Left kidney (tissue), 2 donors: ENCODE measurements around the gene GNAT3. TPM values are rescaled to one million over a fixed set of nuclear protein-coding genes. Genes with fewer than 3 reads are reported as not detected.

Source experiments
- DNase-seq: peaks from one replicate; pipeline ENCODE4 v3.0.0-alpha.2; 2013
- polyA plus RNA-seq: library from polyadenylated mRNA; unstranded; fragments of 120-200 nt; gene quantifications from one replicate; pipeline ENCODE4 v1.2.1, GENCODE V29; 2013; ENCODE audit not compliant: insufficient read length

The GNAT3 gene
- polyA plus RNA-seq, 1 donor, result not detected

DNA sequence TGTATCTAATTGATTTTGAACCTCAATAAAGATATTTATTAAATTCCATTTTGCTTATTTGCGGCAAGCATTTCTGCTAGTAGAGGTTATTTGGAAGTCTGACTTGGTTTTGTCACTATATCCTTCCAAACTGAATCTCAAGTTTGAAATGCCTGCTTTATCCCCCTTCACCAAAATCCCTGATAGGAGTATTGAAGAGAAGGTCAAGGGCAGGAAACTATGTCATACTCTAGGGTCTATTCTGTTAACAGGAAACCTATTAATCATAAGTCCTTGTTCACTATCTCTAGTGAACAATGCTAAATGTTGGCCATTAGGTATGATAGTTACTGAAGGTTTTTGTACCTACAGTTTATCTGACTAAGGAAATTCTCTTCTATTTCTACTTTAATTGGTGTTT is 11.5 kb downstream of the GNAT3 start:
- no peak for DNase-seq

GRCh38 chr7:80499350-80499953 is 12.4 kb downstream of the GNAT3 start:
- DNase-seq, result no peak

GRCh38 chr7:80498481-80499349 is 13.1 kb downstream of the GNAT3 start:
- DNase-seq, result no peak

- no peak for DNase-seq
Observed at GRCh38 chr7:80496586-80496985, 15.3 kb downstream of the GNAT3 start.

DNA sequence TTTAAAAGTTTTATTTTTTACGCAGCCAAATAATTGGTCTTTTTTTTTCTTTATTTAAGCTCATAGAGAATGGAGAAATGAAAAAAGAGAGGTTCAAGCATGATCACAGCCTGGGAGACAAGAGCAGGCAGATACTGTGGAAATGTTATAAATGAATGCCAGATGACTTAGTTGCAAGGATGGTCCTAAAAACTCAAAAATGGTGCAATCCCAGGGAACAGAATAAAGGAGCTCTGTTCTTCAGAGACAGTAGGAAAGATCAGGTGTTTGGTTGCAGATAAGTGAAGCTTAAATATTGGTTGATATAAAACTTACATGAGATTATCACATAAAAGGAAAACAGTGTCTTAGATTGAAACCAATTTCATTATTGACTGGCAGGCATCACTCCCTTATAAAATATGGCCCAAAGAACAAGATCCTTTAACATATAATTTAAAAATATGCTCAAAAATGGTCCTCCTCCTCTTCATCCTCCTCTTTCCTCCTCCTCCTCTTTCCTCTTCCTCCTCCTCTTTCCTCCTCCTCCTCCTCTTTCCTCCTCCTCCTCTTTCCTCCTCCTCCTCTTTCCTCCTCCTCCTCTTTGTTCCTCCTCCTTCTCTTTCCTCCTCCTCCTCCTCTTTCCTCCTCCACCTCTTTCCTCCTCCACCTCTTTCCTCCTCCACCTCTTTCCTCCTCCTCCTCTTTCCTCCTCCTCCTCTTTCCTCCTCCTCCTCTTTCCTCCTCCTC is 18.6 kb downstream of the GNAT3 start:
- DNase-seq, result no peak

DNA sequence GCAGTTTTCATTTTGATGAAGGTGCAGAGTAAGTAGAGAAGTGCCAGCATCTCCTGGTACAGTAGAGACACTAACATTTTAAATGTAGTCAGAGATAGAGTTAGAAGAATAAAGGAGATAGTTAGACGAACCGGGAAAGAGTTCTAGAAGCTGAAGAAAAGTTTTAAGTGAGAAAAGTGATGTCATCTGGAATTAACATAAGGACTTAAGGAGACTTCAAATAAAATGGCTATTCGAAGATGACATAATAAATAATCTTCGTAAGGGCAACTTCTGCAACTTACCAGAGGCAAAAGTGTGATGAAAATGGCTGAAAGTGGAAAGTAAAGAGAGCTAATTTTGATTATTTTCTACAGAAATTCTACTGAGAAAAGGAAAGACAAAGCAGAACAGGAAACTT is 20.4 kb downstream of the GNAT3 start:
- no peak for DNase-seq

GRCh38 chr7:80488851-80489370 is 23.0 kb downstream of the GNAT3 start:
- no peak for DNase-seq

- no peak for DNase-seq
Observed at GRCh38 chr7:80488406-80488805, 23.5 kb downstream of the GNAT3 start.

DNA sequence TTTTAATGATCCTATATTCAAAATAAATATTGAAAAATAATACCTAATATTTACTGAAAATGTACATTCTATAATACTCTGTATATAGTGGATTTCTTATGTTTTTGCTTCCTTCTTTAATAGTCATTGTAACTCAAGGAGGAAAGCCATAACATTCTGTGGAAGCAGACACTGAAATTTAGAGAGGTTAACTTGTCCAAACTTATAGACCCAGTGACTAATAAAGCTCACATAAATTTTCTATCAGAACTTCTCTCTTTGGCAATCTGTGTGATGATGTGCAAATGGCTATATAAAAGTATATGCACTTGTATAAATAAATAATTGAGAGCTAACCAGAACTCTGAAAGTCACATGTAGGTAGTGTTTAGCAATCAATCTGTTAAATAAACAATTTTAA is 26.1 kb downstream of the GNAT3 start:
- no peak for DNase-seq

- DNase-seq, result no peak
Observed at GRCh38 chr7:80482950-80483349, 28.9 kb downstream of the GNAT3 start.

- DNase-seq, result peak; percentile 21
Observed at GRCh38 chr7:80481196-80481884, 30.5 kb downstream of the GNAT3 start.

- no peak for DNase-seq
Observed at GRCh38 chr7:80480566-80480965, 31.3 kb downstream of the GNAT3 start.

- DNase-seq, result no peak
Observed at GRCh38 chr7:80478683-80479082, 33.2 kb downstream of the GNAT3 start.

GRCh38 chr7:80476035-80476434 is 35.8 kb downstream of the GNAT3 start:
- no peak for DNase-seq

DNA sequence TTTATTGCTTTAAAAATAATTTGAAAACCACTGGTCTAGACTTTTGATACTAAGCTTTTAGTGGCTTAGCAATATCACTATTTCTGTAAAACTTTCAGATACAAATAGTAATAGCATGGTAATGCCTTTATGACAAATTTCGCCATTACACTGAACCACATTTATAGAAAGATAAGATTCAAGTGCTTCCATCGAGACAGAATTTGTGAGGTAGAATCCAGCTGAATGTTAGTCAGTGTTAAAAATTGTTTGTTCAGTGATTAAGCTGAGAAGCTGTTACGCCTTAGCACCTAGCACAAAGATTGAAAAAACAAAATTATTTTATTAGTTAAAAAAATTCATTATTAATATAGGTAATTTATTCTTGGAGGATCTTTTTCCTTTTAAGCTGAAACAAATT is 36.5 kb downstream of the GNAT3 start:
- no peak for DNase-seq

GRCh38 chr7:80473751-80474150 is 38.1 kb downstream of the GNAT3 start:
- no peak for DNase-seq

GRCh38 chr7:80472491-80473200 is 39.2 kb downstream of the GNAT3 start:
- DNase-seq, result no peak

DNA sequence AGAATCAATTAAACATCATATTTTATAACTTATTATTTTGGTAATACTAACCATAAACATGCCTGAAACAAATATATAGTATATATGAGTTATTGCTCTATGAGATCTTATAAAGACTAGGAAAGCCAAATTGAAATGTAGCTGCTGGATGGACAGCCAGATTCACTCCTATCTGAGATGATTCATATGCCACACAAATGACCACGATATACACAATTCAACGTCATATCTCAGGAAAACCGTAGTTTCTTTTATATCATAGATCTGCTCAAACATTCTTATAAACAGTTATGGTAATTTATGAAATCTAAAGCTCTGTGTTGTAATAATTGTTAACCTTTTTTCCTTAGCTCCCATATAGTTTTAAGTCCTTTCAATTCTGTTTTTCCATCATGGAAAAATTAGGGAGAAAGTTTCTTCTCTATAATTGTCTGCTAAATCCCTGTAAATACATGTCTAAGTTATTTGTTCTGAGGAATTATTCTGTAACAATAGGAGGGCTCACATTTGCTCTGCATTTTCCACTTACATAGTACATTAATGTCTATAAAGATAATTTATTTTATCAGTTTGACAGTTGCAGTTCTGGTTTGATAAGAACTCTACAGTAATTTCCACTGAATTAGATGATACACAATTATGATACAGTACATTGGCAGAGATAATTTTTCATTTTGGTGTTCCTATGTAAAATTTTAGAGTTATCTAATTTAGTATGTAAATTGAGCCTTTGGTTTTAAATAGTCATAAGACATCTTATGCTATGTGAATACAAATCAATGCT is 42.7 kb downstream of the GNAT3 start:
- DNase-seq, result no peak

- no peak for DNase-seq
Observed at GRCh38 chr7:80467069-80467468, 44.8 kb downstream of the GNAT3 start.

DNA sequence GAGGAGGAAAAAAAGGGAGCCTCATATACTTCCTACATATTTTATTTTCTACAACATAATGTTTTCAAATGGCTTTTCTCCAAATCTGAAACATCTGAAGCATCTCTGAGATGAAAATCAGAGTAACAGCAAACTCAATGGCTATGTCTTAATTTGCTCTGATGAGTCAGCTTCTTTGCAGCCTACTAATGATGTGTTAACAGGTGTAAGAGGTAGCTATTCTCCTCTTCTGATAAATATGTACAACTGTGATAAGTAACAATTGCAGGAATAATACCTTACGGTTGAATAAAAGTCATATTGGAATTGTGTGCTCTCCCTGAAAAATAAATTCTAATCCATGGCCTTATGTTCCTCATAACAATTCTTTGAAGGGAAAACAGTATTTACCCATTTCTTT is 45.2 kb downstream of the GNAT3 start:
- DNase-seq, result no peak

DNA sequence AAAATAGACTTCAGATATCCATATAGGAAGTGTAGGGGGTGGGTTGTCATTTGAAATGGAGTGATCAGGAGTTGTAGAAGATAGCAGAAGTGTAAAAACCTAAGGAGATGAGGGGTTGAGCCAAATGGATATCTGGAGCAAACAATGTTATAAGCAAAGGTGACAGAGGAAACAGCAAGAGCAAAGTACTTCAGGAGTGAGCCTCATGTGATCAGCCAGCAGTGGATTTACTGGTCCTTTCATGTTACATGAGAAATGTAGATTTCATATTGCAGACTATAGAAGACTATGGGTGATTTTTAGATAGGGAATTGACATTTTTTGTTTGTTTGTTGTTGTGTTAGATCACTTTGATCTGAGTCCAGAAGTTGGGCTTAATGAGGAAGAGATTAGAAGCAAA is 47.7 kb downstream of the GNAT3 start:
- no peak for DNase-seq
